GM18867 (cell line): ENCODE data around the gene TXN.

Source experiments
- ATAC-seq: cut with Tn5 transposase; IDR thresholded peaks from one replicate; pipeline ENCODE4 v1.9.1; 2021; ENCODE audit warnings: mild to moderate bottlenecking, moderate library complexity; ENCODE audit not compliant: unreplicated experiment

TXN gene

GRCh38 chr9:110256380-110257096 is at the start of gene TXN:
TSS of gene TXN (minus strand) at chr9:110256507. CDS start at chr9:110256435, 72 bp downstream.
- peak; percentile 71 for ATAC-seq

GRCh38 chr9:110303133-110303532 is 46.8 kb upstream of the TXN start:
- ATAC-seq = no peak

GRCh38 chr9:110298043-110298605 is 41.8 kb upstream of the TXN start:
- no peak for ATAC-seq

GRCh38 chr9:110293248-110293647 is 36.9 kb upstream of the TXN start:
- no peak for ATAC-seq

GRCh38 chr9:110291921-110292557 is 35.7 kb upstream of the TXN start:
- no peak for ATAC-seq

- ATAC-seq = no peak
Measured at GRCh38 chr9:110290001-110290400, 33.7 kb upstream of the TXN start.

GRCh38 chr9:110288503-110288902 is 32.2 kb upstream of the TXN start:
- no peak for ATAC-seq

- ATAC-seq = no peak
Measured at GRCh38 chr9:110287289-110287680, 31.0 kb upstream of the TXN start.

GRCh38 chr9:110284211-110284844 is 28.0 kb upstream of the TXN start:
- ATAC-seq = peak; percentile 54

- ATAC-seq = peak; percentile 64
Measured at GRCh38 chr9:110283751-110284150, 27.4 kb upstream of the TXN start.

- no peak for ATAC-seq
Measured at GRCh38 chr9:110282739-110283081, 26.4 kb upstream of the TXN start.

GRCh38 chr9:110282018-110282738 is 25.9 kb upstream of the TXN start:
- ATAC-seq = no peak

GRCh38 chr9:110278080-110278707 is 21.9 kb upstream of the TXN start:
- ATAC-seq = no peak

- ATAC-seq = no peak
Measured at GRCh38 chr9:110276781-110277180, 20.5 kb upstream of the TXN start.

GRCh38 chr9:110270211-110270995 is 14.1 kb upstream of the TXN start:
- ATAC-seq = no peak

- no peak for ATAC-seq
Measured at GRCh38 chr9:110266795-110267194, 10.5 kb upstream of the TXN start.

GRCh38 chr9:110261632-110262031 is 5.3 kb upstream of the TXN start:
- no peak for ATAC-seq

- no peak for ATAC-seq
Measured at GRCh38 chr9:110260911-110261310, 4.6 kb upstream of the TXN start.

- ATAC-seq = no peak
Measured at GRCh38 chr9:110259566-110259965, 3.3 kb upstream of the TXN start.

GRCh38 chr9:110258690-110259091 is 2.4 kb upstream of the TXN start:
- ATAC-seq = no peak
